Transverse colon (tissue), 3 donors: Measurements from ENCODE around the gene OTUB2.

Experiments
- POLR2A ChIP-seq: fragments of 450-650 bp; IDR thresholded peaks from one replicate; pipeline ENCODE4 v1.6.1; 2016; ENCODE audit warnings: antibody characterized with exemption, mild to moderate bottlenecking, moderate library complexity
- POLR2AphosphoS5 ChIP-seq, 3 donors: sonication (generic); formaldehyde crosslinking; IDR thresholded peaks; one replicate each; pipeline ENCODE4 v1.6.1; 2016; ENCODE audit warnings: antibody characterized with exemption in 3 of 3

DNA sequence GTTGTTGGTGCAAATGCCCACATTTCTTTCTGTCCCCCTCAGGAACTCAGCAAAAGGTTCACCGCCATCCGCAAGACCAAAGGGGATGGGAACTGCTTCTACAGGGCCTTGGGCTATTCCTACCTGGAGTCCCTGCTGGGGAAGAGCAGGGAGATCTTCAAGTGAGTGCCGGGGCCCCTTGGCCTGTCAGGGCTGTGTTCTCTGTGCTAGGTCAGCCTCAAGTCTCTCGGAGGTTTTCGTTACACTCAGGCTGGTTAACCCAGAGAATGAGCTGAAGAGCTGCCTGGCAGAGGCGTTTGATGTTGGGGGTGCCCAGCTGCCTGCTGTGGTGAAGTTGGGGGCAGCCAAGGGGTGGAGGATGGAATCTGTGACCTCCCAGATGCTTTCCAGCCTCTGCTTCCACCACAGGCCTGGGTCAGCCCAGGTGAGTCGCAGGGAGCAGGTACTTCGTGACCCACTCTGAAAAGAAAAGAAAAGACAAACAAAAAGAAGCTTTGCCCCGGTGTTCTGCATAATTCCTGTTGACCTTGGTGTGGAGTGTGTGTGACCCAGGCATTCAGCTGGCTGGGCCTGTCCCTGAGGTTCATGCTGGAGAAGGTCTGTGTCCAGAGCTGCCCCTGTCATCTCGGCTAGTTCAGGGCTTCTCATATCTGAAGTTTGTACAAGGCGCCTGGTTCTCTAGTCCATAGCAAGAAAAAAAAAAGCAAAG lies 12.9 kb downstream of the OTUB2 start:
- TF ChIP-seq POLR2AphosphoS5 (IDR thresholded peaks at IDR 0.05), result no peak
- TF ChIP-seq POLR2A, result no peak
